ENCODE results near the gene RS1. TPM values are rescaled to one million over a fixed set of nuclear protein-coding genes. Genes with fewer than 3 reads are reported as not detected.

Gene RS1
- total and polyA plus RNA-seq, 2 of the 4 experiments (the other 2 are of a cell fraction) = not detected

- TF ChIP-seq CEBPB (IDR thresholded peaks at IDR 0.05; ENCODE audit: low read depth, low read length) = no peak
- no peak for TF ChIP-seq CHD1 (IDR thresholded peaks at IDR 0.05; ENCODE audit: low read depth, low read length)
- no peak for TF ChIP-seq SMC3 (IDR thresholded peaks at IDR 0.05; ENCODE audit: low read depth, low read length)
- TF ChIP-seq MXI1 (IDR thresholded peaks at IDR 0.05; ENCODE audit: borderline replicate concordance, low read depth, low read length) = no peak
- TF ChIP-seq RFX5 (IDR thresholded peaks at IDR 0.05; ENCODE audit: low read depth, low read length) = no peak
- no peak overlapping the region for H2BK15ac ChIP-seq (ENCODE audit: low read depth, low read length)
- no peak overlapping the region for H4K8ac ChIP-seq (ENCODE audit: low read depth in 2 of 2, low read length in 2 of 2)
- peaks cover 3% of the 10 kb centered on the region; the same call in 1 of the 2 replicates for H3K9me1 ChIP-seq (ENCODE audit: insufficient read depth, low read length)
- H4K91ac ChIP-seq (ENCODE audit: insufficient read depth, low read depth, low read length) = no peak overlapping the region
- no peaks in the 10 kb centered on the region for H3K9me3 ChIP-seq (ENCODE audit: control insufficient read depth, insufficient read depth, low read length)
- ChIA-PET CTCF (no interaction called here), POLR2A (ENCODE audit: unreplicated experiment) (no interaction called here)
- DNase-seq = peak; percentile 20
- H3K79me1 ChIP-seq (ENCODE audit: low read depth in 1 of 2, low read length in 2 of 2) = no peaks in the 10 kb centered on the region
- no peaks in the 10 kb centered on the region; the same call in 1 of the 2 replicates for H3K36me3 ChIP-seq (ENCODE audit: control insufficient read depth, insufficient read depth, low read length)
- no peak overlapping the region for H2BK20ac ChIP-seq (ENCODE audit: low read depth, low read length)
- BruUV-seq (replicated peaks) = no TSS peak
- H3K4ac ChIP-seq (ENCODE audit: low read depth, low read length) = no peak overlapping the region
- no peak overlapping the region for H3K18ac ChIP-seq (ENCODE audit: low read depth, low read length)
- no peaks in the 10 kb centered on the region for H3K27me3 ChIP-seq (ENCODE audit: control insufficient read depth, insufficient read depth, low read length)
- intact Hi-C loops (cut with micrococcal nuclease) = no loop called here
- no peaks in the 10 kb centered on the region for H3K4me1 ChIP-seq (ENCODE audit: control insufficient read depth, insufficient read depth, low read length)
- no peak overlapping the region for H3K9ac ChIP-seq (ENCODE audit: low read depth, low read length)
- H2BK120ac ChIP-seq (ENCODE audit: low read depth, low read length) = no peak overlapping the region
- no peak overlapping the region for H3K4me3 ChIP-seq (ENCODE audit: insufficient read depth, low read depth, low read length)
- H3K4me2 ChIP-seq (ENCODE audit: low read depth, low read length) = no peak overlapping the region
- no peak overlapping the region for H3K14ac ChIP-seq (replicated peaks; ENCODE audit: low read depth, low read length)
- dilution Hi-C loops (cut with HindIII; ENCODE audit: low sequenced_read_pairs, unreplicated experiment) = no loop called here
- no peak overlapping the region for H3K27ac ChIP-seq (ENCODE audit: insufficient read depth, low read length)
- in situ Hi-C loops (cut with MboI; ENCODE audit: low sequenced_read_pairs) = no loop called here
- whole genome bisulfite sequencing, 2 experiments (ENCODE audit: extremely low coverage in 2 of 2, insufficient read length in 1 of 2) = no CpG with 5 or more reads among the region's 2 CpGs
- no peak overlapping the region for H2AFZ ChIP-seq (replicated peaks; ENCODE audit: low read length, poor library complexity)
- H4K20me1 ChIP-seq (ENCODE audit: insufficient read depth, low read length) = no peaks in the 10 kb centered on the region
- no peak overlapping the region for H4K5ac ChIP-seq (ENCODE audit: low read depth, low read length)
- H3K56ac ChIP-seq (ENCODE audit: extremely low read depth, insufficient read depth, low read length) = no peak overlapping the region
- no peak overlapping the region for H2AK5ac ChIP-seq (ENCODE audit: low read depth, low read length)
- H2BK5ac ChIP-seq (ENCODE audit: low read depth, low read length, poor library complexity, severe bottlenecking) = no peak overlapping the region
- H3K23ac ChIP-seq (ENCODE audit: low read depth, low read length) = no peak overlapping the region
- no peak overlapping the region for H2AK9ac ChIP-seq (replicated peaks; ENCODE audit: low read depth, low read length, poor library complexity)
- no peak for ATAC-seq (ENCODE audit: low read depth)
Observed at GRCh38 chrX:18598413-18598812, 73.5 kb downstream of the RS1 start.

All from IMR-90 (cell line).